ENCODE measurements around the gene OR5K1. TPM values are rescaled to one million over a fixed set of nuclear protein-coding genes. Genes with fewer than 3 reads are reported as not detected.

Gene OR5K1
- total and polyA plus RNA-seq, 2 of the 8 experiments (the other 6 are each of a cell fraction or from before 2014, with no cell fraction given), result not detected

DNA sequence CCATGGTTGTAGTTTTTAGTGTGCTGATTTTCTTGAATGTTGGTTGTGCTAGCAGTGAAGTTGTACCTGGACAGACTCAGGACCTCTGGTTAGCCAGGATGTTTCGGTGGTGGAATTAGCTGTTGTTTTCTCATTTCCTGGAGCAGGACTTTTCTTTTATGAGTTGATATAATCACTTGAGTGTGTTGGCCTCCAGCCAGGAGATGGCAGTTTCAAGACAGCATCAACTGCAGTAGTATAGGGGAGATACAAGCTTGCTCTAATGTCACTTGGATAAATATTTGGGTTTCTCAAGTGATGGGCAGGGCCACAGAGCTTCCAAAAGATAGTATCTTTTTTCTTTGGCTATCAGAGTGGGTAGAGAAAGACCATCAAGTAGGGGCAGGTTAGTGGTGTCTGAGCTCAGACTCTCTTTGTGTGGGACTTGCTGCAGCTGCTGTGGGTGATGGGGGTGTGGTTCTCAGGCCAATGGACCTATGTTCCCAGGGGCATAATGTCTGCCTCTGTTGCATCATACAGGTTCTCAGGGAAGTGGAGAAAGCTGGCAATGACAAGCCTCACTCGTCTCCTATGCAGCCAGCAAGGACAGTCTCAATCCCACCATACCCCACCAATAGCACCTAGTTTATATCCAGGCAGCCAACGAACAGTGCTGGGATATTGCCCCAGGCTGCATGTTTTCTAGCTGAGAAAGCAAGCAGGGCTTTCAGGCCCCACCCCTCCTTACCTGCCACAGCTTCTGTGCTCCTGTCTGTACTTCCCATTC, 19.9 kb downstream of the OR5K1 start (continued):
- TF ChIP-seq, protein P1, sequence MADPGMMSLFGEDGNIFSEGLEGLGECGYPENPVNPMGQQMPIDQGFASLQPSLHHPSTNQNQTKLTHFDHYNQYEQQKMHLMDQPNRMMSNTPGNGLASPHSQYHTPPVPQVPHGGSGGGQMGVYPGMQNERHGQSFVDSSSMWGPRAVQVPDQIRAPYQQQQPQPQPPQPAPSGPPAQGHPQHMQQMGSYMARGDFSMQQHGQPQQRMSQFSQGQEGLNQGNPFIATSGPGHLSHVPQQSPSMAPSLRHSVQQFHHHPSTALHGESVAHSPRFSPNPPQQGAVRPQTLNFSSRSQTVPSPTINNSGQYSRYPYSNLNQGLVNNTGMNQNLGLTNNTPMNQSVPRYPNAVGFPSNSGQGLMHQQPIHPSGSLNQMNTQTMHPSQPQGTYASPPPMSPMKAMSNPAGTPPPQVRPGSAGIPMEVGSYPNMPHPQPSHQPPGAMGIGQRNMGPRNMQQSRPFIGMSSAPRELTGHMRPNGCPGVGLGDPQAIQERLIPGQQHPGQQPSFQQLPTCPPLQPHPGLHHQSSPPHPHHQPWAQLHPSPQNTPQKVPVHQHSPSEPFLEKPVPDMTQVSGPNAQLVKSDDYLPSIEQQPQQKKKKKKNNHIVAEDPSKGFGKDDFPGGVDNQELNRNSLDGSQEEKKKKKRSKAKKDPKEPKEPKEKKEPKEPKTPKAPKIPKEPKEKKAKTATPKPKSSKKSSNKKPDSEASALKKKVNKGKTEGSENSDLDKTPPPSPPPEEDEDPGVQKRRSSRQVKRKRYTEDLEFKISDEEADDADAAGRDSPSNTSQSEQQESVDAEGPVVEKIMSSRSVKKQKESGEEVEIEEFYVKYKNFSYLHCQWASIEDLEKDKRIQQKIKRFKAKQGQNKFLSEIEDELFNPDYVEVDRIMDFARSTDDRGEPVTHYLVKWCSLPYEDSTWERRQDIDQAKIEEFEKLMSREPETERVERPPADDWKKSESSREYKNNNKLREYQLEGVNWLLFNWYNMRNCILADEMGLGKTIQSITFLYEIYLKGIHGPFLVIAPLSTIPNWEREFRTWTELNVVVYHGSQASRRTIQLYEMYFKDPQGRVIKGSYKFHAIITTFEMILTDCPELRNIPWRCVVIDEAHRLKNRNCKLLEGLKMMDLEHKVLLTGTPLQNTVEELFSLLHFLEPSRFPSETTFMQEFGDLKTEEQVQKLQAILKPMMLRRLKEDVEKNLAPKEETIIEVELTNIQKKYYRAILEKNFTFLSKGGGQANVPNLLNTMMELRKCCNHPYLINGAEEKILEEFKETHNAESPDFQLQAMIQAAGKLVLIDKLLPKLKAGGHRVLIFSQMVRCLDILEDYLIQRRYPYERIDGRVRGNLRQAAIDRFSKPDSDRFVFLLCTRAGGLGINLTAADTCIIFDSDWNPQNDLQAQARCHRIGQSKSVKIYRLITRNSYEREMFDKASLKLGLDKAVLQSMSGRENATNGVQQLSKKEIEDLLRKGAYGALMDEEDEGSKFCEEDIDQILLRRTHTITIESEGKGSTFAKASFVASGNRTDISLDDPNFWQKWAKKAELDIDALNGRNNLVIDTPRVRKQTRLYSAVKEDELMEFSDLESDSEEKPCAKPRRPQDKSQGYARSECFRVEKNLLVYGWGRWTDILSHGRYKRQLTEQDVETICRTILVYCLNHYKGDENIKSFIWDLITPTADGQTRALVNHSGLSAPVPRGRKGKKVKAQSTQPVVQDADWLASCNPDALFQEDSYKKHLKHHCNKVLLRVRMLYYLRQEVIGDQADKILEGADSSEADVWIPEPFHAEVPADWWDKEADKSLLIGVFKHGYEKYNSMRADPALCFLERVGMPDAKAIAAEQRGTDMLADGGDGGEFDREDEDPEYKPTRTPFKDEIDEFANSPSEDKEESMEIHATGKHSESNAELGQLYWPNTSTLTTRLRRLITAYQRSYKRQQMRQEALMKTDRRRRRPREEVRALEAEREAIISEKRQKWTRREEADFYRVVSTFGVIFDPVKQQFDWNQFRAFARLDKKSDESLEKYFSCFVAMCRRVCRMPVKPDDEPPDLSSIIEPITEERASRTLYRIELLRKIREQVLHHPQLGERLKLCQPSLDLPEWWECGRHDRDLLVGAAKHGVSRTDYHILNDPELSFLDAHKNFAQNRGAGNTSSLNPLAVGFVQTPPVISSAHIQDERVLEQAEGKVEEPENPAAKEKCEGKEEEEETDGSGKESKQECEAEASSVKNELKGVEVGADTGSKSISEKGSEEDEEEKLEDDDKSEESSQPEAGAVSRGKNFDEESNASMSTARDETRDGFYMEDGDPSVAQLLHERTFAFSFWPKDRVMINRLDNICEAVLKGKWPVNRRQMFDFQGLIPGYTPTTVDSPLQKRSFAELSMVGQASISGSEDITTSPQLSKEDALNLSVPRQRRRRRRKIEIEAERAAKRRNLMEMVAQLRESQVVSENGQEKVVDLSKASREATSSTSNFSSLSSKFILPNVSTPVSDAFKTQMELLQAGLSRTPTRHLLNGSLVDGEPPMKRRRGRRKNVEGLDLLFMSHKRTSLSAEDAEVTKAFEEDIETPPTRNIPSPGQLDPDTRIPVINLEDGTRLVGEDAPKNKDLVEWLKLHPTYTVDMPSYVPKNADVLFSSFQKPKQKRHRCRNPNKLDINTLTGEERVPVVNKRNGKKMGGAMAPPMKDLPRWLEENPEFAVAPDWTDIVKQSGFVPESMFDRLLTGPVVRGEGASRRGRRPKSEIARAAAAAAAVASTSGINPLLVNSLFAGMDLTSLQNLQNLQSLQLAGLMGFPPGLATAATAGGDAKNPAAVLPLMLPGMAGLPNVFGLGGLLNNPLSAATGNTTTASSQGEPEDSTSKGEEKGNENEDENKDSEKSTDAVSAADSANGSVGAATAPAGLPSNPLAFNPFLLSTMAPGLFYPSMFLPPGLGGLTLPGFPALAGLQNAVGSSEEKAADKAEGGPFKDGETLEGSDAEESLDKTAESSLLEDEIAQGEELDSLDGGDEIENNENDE (IDR thresholded peaks at IDR 0.05; ENCODE audit: insufficient replicate concordance, low read length), result no peak
- TF ChIP-seq TAF7 (optimal IDR thresholded peaks at IDR 0.05; ENCODE audit: borderline replicate concordance, low read depth, low read length), result no peak
- no peak for TF ChIP-seq NRF1 (IDR thresholded peaks at IDR 0.05; ENCODE audit: low read depth, low read length)
- no peak for TF ChIP-seq CEBPB (IDR thresholded peaks at IDR 0.05; ENCODE audit: low read depth, low read length)
- TF ChIP-seq SIX5 (IDR thresholded peaks at IDR 0.05; ENCODE audit: low read depth, low read length), result no peak
- TF ChIP-seq CBX8 (IDR thresholded peaks at IDR 0.05; ENCODE audit: borderline replicate concordance, low read depth, low read length), result no peak
- no peak for TF ChIP-seq ATF3 (IDR thresholded peaks at IDR 0.05; ENCODE audit: insufficient read depth, low read depth, low read length)

Data from H1 (cell line).